SIG-M5 treated with dmso at 0.1 percent for 504 hours (cell line): ENCODE measurements around the gene CCL26.
"Not testable (repeated sequence)": the region's sequence is repeated elsewhere in the genome, so short reads cannot be mapped to it uniquely, and the experiment has no call there.

Experiments
- DNase-seq: peaks from one replicate; lab custom pipeline; 2025; ENCODE audit not compliant: unreplicated experiment; lab: John Stamatoyannopoulos, UW

CCL26 gene

GRCh38 chr7:75793676-75794075 lies 21.7 kb upstream of the CCL26 start:
- no peak for DNase-seq

- not testable (repeated sequence) for DNase-seq
Measured at GRCh38 chr7:75792567-75792966, 20.6 kb upstream of the CCL26 start.

- no peak for DNase-seq
Measured at GRCh38 chr7:75789361-75789924, 17.4 kb upstream of the CCL26 start.

- DNase-seq: not testable (repeated sequence)
Measured at GRCh38 chr7:75788154-75788847, 16.3 kb upstream of the CCL26 start.

- DNase-seq: not testable (repeated sequence)
Measured at GRCh38 chr7:75783058-75783457, 11.0 kb upstream of the CCL26 start.

- not testable (repeated sequence) for DNase-seq
Measured at GRCh38 chr7:75780647-75781273, 8.7 kb upstream of the CCL26 start.

GRCh38 chr7:75779516-75779915 lies 7.5 kb upstream of the CCL26 start:
- DNase-seq: not testable (repeated sequence)

GRCh38 chr7:75779035-75779434 lies 7.0 kb upstream of the CCL26 start:
- not testable (repeated sequence) for DNase-seq

GRCh38 chr7:75776295-75776971 lies 4.4 kb upstream of the CCL26 start:
- peak; percentile 49 for DNase-seq

GRCh38 chr7:75773958-75774357 lies 1.9 kb upstream of the CCL26 start:
- not testable (repeated sequence) for DNase-seq

- no peak for DNase-seq
Measured at GRCh38 chr7:75771224-75771623, 787 bp downstream of the CCL26 start.

GRCh38 chr7:75762350-75762917 lies 9.6 kb downstream of the CCL26 start:
- peak; percentile 84 for DNase-seq

- peak; percentile 13 for DNase-seq
Measured at GRCh38 chr7:75761801-75762200, 10.2 kb downstream of the CCL26 start.

GRCh38 chr7:75758491-75758890 lies 13.5 kb downstream of the CCL26 start:
- DNase-seq: no peak

GRCh38 chr7:75757860-75758259 lies 14.2 kb downstream of the CCL26 start:
- no peak for DNase-seq

GRCh38 chr7:75756991-75757676 lies 14.9 kb downstream of the CCL26 start:
- DNase-seq: peak; percentile 18

GRCh38 chr7:75756206-75756990 lies 15.6 kb downstream of the CCL26 start:
- DNase-seq: no peak

- DNase-seq: no peak
Measured at GRCh38 chr7:75743455-75743859, 28.6 kb downstream of the CCL26 start.

GRCh38 chr7:75740846-75741497 lies 31.0 kb downstream of the CCL26 start:
- DNase-seq: peak; percentile 62
